Small intestine (tissue), 16 donors: ENCODE measurements around the gene ANKRD40. TPM values are rescaled to one million over a fixed set of nuclear protein-coding genes. Genes with fewer than 3 reads are reported as not detected.

ENCODE experiments used
- DNase-seq, 2 donors: peaks; one replicate each; pipeline versions ENCODE4 v3.0.0 to v3.0.0-alpha.2; 2013
- FAIRE-seq: peaks from 2 replicates; lab custom pipeline; 2012; peaks lifted over from hg19 to GRCh38; lab: Jason Lieb, UNC
- H3K27ac ChIP-seq, 3 donors: one replicate each; pipeline ENCODE4 v1.5.1; 2013; ENCODE audit warnings: low read length in 2 of 3, mild to moderate bottlenecking in 2 of 3, control low read depth in 1 of 3, inconsistent platforms in 1 of 3, low read depth in 1 of 3, moderate library complexity in 1 of 3
- H3K27me3 ChIP-seq, 3 donors: one replicate each; pipeline ENCODE4 v1.6.1; 2013; ENCODE audit warnings: low read length in 3 of 3, inconsistent platforms in 1 of 3; ENCODE audit not compliant: control insufficient read depth in 3 of 3, insufficient read depth in 3 of 3
- H3K36me3 ChIP-seq, 3 donors: one replicate each; pipeline ENCODE4 v1.6.1; 2013; ENCODE audit warnings: low read length in 3 of 3, inconsistent platforms in 1 of 3, low read depth in 1 of 3, mild to moderate bottlenecking in 1 of 3, moderate library complexity in 1 of 3; ENCODE audit not compliant: control insufficient read depth in 3 of 3, insufficient read depth in 2 of 3
- H3K4me1 ChIP-seq, 3 donors: one replicate each; pipeline ENCODE4 v1.6.1; 2013; ENCODE audit warnings: low read length in 2 of 3, inconsistent platforms in 1 of 3, low read depth in 1 of 3, mild to moderate bottlenecking in 1 of 3, moderate library complexity in 1 of 3; ENCODE audit not compliant: control insufficient read depth in 3 of 3, insufficient read depth in 2 of 3
- H3K4me3 ChIP-seq, 3 donors: one replicate each; pipeline ENCODE4 v1.5.1; 2013; ENCODE audit warnings: low read length in 3 of 3, control low read depth in 1 of 3, inconsistent platforms in 1 of 3, low read depth in 1 of 3, mild to moderate bottlenecking in 1 of 3, moderate library complexity in 1 of 3
- H3K9me3 ChIP-seq, 2 donors: one replicate each; pipeline ENCODE4 v1.6.1; 2013; ENCODE audit warnings: low read depth in 1 of 2, low read length in 1 of 2; ENCODE audit not compliant: control insufficient read depth in 2 of 2, insufficient read depth in 1 of 2
- WGBS, 3 donors: extraction: QIAGEN DNeasy Blood & Tissue Kit; methylation state at CpG; one replicate each; pipeline ENCODE4 v1.1.7; 2013; 5-methylcytosine and 5-hydroxymethylcytosine counted together
- long read RNA-seq, 10 donors: transcript quantifications; one replicate each; lab custom pipeline, GENCODE V29; 2026
- polyA plus RNA-seq, 4 donors: library from polyadenylated mRNA; stranded (reverse) in 3 of 4; unstranded in 1 of 4; fragments of 200-250 nt in 3 of 4; fragments of 120-200 nt in 1 of 4; gene quantifications; one replicate each; pipeline versions ENCODE4 v1.2.1 to v1.2.3, GENCODE V29; 2013
- donor health status: healthy with polysubstance abuse.
- donor health status: control.
- donor health status: control.
- donor health status: Bipolar disorder and iron deficiency.
- donor health status: healthy.

The ANKRD40 gene
- polyA plus RNA-seq = 10 to 100 TPM in 2 of 4 donors, 1 to 10 TPM in 2; 5.7 to 23.8 (median 9.6) TPM
- long read RNA-seq, donor 1 = 0 reads
- long read RNA-seq, donor 2, partial matches to known transcripts = 0 of 1 reads
- long read RNA-seq, donor 2, other reads (novel, unspliced or antisense) = 0 of 1 reads
- long read RNA-seq, donor 3, full-length matches to known transcripts = 2 of 7 reads
- long read RNA-seq, donor 3, partial matches to known transcripts = 5 of 7 reads
- long read RNA-seq, donor 3, other reads (novel, unspliced or antisense) = 0 of 7 reads
- long read RNA-seq, donor 4 = 0 reads
- long read RNA-seq, donor 5, full-length matches to known transcripts = 2 of 2 reads
- long read RNA-seq, donor 5, partial matches to known transcripts = 0 of 2 reads
- long read RNA-seq, donor 5, other reads (novel, unspliced or antisense) = 0 of 2 reads
- long read RNA-seq, donor 6, full-length matches to known transcripts = 8 of 8 reads
- long read RNA-seq, donor 6, partial matches to known transcripts = 0 of 8 reads
- long read RNA-seq, donor 6, other reads (novel, unspliced or antisense) = 0 of 8 reads
- long read RNA-seq, donor 7, full-length matches to known transcripts = 20 of 959 reads
- long read RNA-seq, donor 7, partial matches to known transcripts = 886 of 959 reads
- long read RNA-seq, donor 7, other reads (novel, unspliced or antisense) = 53 of 959 reads
- long read RNA-seq, donor 8 = 0 reads
- long read RNA-seq, donor 9, full-length matches to known transcripts = 2 of 2 reads
- long read RNA-seq, donor 9, partial matches to known transcripts = 0 of 2 reads
- long read RNA-seq, donor 9, other reads (novel, unspliced or antisense) = 0 of 2 reads
- long read RNA-seq, donor 10, full-length matches to known transcripts = 11 of 1,220 reads
- long read RNA-seq, donor 10, partial matches to known transcripts = 1,148 of 1,220 reads
- long read RNA-seq, donor 10, other reads (novel, unspliced or antisense) = 61 of 1,220 reads

DNA sequence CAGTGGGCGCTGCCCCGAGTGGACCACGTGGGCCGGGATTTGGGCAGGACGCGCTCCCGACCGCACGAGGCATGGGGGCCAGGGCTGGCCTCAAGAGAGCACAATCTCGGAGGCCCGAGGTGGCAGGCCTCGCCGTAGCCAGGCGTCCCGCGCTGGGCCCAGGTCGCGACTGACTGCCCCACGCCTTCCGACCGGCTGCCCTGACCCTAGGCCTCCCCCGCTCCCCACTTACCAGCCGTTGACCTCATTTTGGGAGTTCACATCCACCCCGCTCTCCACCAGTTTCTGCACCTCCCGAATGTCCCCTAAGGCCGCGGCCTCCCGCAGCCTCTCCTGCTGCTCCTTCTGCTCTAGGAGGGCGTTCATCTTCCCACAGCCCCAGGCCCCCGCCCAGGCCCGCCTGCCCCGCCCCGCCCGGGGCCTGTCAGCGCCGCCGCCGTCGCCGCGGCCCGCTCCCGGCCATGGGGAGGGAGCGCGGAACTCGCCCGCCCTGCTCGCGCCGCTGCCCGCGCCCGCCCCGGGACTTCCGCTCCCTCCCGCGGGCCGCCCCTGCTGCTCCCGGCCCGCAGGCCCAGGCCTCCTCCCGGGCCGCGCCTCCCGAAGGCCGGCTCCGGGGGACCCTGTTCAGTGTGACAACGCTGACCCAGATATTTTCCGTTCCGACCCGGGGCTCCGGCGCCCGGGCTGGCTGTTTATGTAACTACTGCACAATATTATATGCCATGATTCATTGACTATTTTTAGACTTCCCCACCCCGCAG, at the start of gene ANKRD40:
TSS of gene ANKRD40 (minus strand) at position 626 of the 761 bp plus-strand sequence. CDS start at position 366, 260 bp downstream.
- FAIRE-seq = no peak
- H3K4me3 ChIP-seq = peak within 1 kb of the TSS; percentile 64 to 78 (median 72)
- no peaks in the 10 kb centered on the region for H3K27me3 ChIP-seq
- peak within 1 kb of the TSS; percentile 75 to 96 (median 95) for H3K27ac ChIP-seq
- DNase-seq = peak; percentile 93 to 97
- peaks cover 0 to 20% (median 3%) of the 10 kb centered on the region in 3 donors for H3K36me3 ChIP-seq
- H3K4me1 ChIP-seq = peaks cover 0 to 23% (median 3%) of the 10 kb centered on the region in 3 donors
- WGBS, 3 donors = 0% methylated on average over 41 to 74 of the region's 74 CpGs
- H3K9me3 ChIP-seq = no peaks in the 10 kb centered on the region

GRCh38 chr17:50754521-50754920, 46.8 kb upstream of the ANKRD40 start:
- Histone ChIP-seq H3K27me3 (no peaks in the 10 kb centered on the region), H3K27ac (no peak overlapping the region), H3K4me3 (no peak overlapping the region), H3K36me3 (peaks cover 6 to 10% (median 8%) of the 10 kb centered on the region in 3 donors), H3K4me1 (peaks cover 0 to 11% (median 0%) of the 10 kb centered on the region in 3 donors), H3K9me3 (no peaks in the 10 kb centered on the region)
- no peak for DNase-seq
- no peak for FAIRE-seq
- WGBS, 3 donors = 54 to 62% (median 59%) methylated on average over 2 of the region's 2 CpGs

DNA sequence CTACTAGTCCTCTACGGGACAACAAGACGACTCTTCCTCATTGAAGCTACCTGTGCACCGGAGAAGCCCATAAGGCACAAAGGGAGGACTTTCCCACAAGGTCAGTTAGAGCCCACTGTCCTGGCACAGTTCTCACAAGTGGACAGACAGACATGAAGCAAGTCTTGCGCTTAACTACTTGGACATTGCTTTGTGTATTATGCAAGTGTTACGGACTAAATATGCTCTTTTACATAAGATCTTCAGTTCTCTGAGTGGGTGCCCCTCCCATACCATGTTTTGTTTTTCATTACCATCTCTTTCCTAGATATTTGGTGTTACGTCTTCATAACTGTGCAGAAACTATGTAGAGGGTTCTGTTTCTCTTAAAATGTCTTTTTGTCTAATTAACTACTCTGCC, 41.5 kb upstream of the ANKRD40 start:
- Histone ChIP-seq H3K4me3 (no peak overlapping the region), H3K9me3 (no peaks in the 10 kb centered on the region), H3K36me3 (peaks cover 22 to 24% (median 23%) of the 10 kb centered on the region in 3 donors), H3K27ac (peak overlapping the region in 1 of 3 donors; percentile 8), H3K4me1 (peaks cover 0 to 13% (median 0%) of the 10 kb centered on the region in 3 donors), H3K27me3 (no peaks in the 10 kb centered on the region)
- DNase-seq = no peak
- FAIRE-seq = no peak
- WGBS, 3 donors = 48 to 74% (median 60%) methylated on average over 6 of the region's 6 CpGs

DNA sequence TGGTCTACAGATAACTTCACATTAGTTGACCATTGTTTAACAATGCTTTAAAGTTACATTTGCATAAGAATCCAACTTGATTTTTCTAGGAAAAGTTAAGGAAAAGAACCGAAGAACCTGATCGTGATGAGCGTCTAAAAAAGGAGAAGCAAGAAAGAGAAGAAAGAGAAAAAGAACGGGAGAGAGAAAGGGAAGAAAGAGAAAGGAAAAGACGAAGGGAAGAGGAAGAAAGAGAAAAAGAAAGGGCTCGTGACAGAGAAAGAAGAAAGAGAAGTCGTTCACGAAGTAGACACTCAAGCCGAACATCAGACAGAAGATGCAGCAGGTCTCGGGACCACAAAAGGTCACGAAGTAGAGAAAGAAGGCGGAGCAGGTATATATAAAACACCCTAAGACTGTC, 37.9 kb upstream of the ANKRD40 start:
- Histone ChIP-seq H3K9me3 (no peaks in the 10 kb centered on the region), H3K27ac (no peak overlapping the region), H3K4me1 (peaks cover 0 to 13% (median 0%) of the 10 kb centered on the region in 3 donors), H3K27me3 (no peaks in the 10 kb centered on the region), H3K4me3 (no peak overlapping the region), H3K36me3 (peaks cover 28 to 35% (median 30%) of the 10 kb centered on the region in 3 donors)
- FAIRE-seq (no peak), DNase-seq (no peak)
- WGBS, 3 donors = 92 to 97% (median 93%) methylated on average over 12 of the region's 12 CpGs

DNA sequence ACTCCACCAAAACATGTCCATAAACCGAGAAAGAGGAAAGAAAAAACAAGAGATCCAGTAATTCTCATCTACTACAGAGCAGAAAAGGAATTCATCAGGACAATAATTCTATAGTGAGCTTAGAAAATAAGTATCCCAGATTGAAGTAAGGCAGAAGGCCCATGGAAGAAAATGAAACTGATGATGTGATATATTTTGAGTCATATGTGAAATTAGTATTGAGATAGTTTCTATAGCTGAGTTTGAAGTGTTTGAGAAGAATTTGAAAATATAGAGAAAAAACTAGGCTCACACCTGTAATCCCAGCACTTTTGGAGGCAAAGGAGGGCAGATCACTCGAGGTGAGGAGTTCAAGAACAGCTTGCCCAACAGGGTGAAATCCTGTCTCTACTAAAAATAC, 31.4 kb upstream of the ANKRD40 start:
- no peak for FAIRE-seq

DNA sequence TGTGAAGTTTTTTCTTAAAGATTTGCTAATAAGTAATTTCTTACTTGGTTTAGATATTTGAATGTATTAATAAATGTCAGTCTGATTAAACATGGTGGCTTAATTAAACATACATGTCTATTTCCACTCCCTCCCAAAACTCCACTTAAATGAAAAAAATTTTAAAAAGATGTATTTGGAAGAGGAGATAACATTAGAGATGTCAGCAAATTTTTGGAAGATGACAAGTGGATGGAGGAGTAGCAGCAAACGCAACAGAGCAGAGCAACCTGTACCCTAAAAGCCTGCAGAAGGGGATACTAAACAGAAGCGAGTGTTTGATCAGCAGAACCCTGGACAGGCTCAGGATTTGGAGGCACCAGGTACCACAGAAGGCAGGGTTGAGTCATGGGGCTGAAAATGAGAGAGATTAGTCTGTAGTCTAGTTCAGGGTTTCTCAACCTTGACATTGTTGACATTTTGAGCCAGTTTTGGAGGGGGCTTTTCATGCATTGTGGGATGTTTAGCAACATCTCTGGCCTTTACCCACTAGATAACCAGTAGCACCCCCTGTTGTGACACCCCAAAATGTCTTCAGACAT, 29.5 kb upstream of the ANKRD40 start:
- 88 to 92% (median 90%) methylated on average over 2 of the region's 2 CpGs for WGBS, 3 donors
- no peak for FAIRE-seq

More for the DNA sequence above, 31.4 kb upstream of the ANKRD40 start:
- WGBS, 3 donors = 28 to 54% (median 37%) methylated on average over 2 of the region's 2 CpGs
- Histone ChIP-seq H3K9me3 (no peaks in the 10 kb centered on the region), H3K4me1 (no peaks in the 10 kb centered on the region), H3K27me3 (no peaks in the 10 kb centered on the region), H3K4me3 (no peak overlapping the region), H3K36me3 (peaks cover 11 to 38% (median 24%) of the 10 kb centered on the region in 3 donors), H3K27ac (no peak overlapping the region)
- DNase-seq = no peak

GRCh38 chr17:50735287-50735686, 27.6 kb upstream of the ANKRD40 start:
- H3K27ac ChIP-seq = no peak overlapping the region
- peaks cover 0 to 25% (median 13%) of the 10 kb centered on the region in 3 donors for H3K36me3 ChIP-seq
- H3K4me1 ChIP-seq = peaks cover 3 to 21% (median 8%) of the 10 kb centered on the region in 3 donors
- DNase-seq (no peak), FAIRE-seq (no peak)
- no peak overlapping the region for H3K4me3 ChIP-seq
- no peaks in the 10 kb centered on the region for H3K27me3 ChIP-seq
- WGBS, 3 donors = 36 to 61% (median 49%) methylated on average over 3 of the region's 3 CpGs
- no peaks in the 10 kb centered on the region for H3K9me3 ChIP-seq

More for the DNA sequence above, 29.5 kb upstream of the ANKRD40 start:
- H3K27me3 ChIP-seq = no peaks in the 10 kb centered on the region
- no peak for DNase-seq
- H3K9me3 ChIP-seq = no peaks in the 10 kb centered on the region
- peaks cover 3 to 4% (median 3%) of the 10 kb centered on the region in 3 donors for H3K4me1 ChIP-seq
- H3K36me3 ChIP-seq = peaks cover 8 to 34% (median 22%) of the 10 kb centered on the region in 3 donors
- H3K4me3 ChIP-seq = no peak overlapping the region
- no peak overlapping the region for H3K27ac ChIP-seq
